GM18498 (cell line): ENCODE data around the gene CHRM4.

ENCODE experiments used
- ATAC-seq: cut with Tn5 transposase; IDR thresholded peaks from one replicate; pipeline ENCODE4 v1.9.1; 2021; ENCODE audit warnings: mild to moderate bottlenecking, moderate library complexity; ENCODE audit not compliant: unreplicated experiment

The CHRM4 gene

GRCh38 chr11:46391578-46392420, at the start of gene CHRM4:
TSS of gene CHRM4 (minus strand) at chr11:46391776. CDS start at chr11:46386557, 5,219 bp downstream.
- ATAC-seq, result no peak

- ATAC-seq, result no peak
These were observed 46.6 kb upstream of the CHRM4 start for GRCh38 chr11:46438211-46438610.

GRCh38 chr11:46437122-46437689, 45.6 kb upstream of the CHRM4 start:
- ATAC-seq, result peak; percentile 83

GRCh38 chr11:46436113-46436512, 44.5 kb upstream of the CHRM4 start:
- ATAC-seq, result no peak

- no peak for ATAC-seq
These were observed 44.1 kb upstream of the CHRM4 start for GRCh38 chr11:46435679-46436078.

- no peak for ATAC-seq
These were observed 39.6 kb upstream of the CHRM4 start for GRCh38 chr11:46431211-46431610.

GRCh38 chr11:46429717-46430116, 38.1 kb upstream of the CHRM4 start:
- ATAC-seq, result no peak

- no peak for ATAC-seq
These were observed 35.8 kb upstream of the CHRM4 start for GRCh38 chr11:46427364-46427763.

- ATAC-seq, result no peak
These were observed 34.8 kb upstream of the CHRM4 start for GRCh38 chr11:46426233-46426991.

- ATAC-seq, result no peak
These were observed 31.0 kb upstream of the CHRM4 start for GRCh38 chr11:46422588-46422987.

GRCh38 chr11:46421257-46421880, 29.8 kb upstream of the CHRM4 start:
- ATAC-seq, result no peak

- ATAC-seq, result no peak
These were observed 28.9 kb upstream of the CHRM4 start for GRCh38 chr11:46420513-46420912.

- no peak for ATAC-seq
These were observed 27.2 kb upstream of the CHRM4 start for GRCh38 chr11:46418751-46419150.

- ATAC-seq, result no peak
These were observed 26.1 kb upstream of the CHRM4 start for GRCh38 chr11:46417711-46418110.

- ATAC-seq, result no peak
These were observed 23.3 kb upstream of the CHRM4 start for GRCh38 chr11:46414879-46415278.

- ATAC-seq, result no peak
These were observed 22.9 kb upstream of the CHRM4 start for GRCh38 chr11:46414466-46414796.

- ATAC-seq, result no peak
These were observed 22.3 kb upstream of the CHRM4 start for GRCh38 chr11:46413760-46414465.

GRCh38 chr11:46410021-46410420, 18.4 kb upstream of the CHRM4 start:
- no peak for ATAC-seq

- ATAC-seq, result no peak
These were observed 16.9 kb upstream of the CHRM4 start for GRCh38 chr11:46408407-46408986.

GRCh38 chr11:46407635-46408034, 16.1 kb upstream of the CHRM4 start:
- no peak for ATAC-seq
